Measurements from ENCODE around the gene TEC.
"Not testable (repeated sequence)": the region's sequence is repeated elsewhere in the genome, so short reads cannot be mapped to it uniquely, and the experiment has no call there.

TEC gene

GRCh38 chr4:48187813-48188212 is 81.8 kb downstream of the TEC start:
- TF ChIP-seq ZFX (IDR thresholded peaks at IDR 0.05) (no peak), CTCF (conservative IDR thresholded peaks at IDR 0.05) (no peak)

GRCh38 chr4:48187066-48187465 is 82.6 kb downstream of the TEC start:
- H3K27ac ChIP-seq = not testable (repeated sequence)

More at GRCh38 chr4:48187813-48188212, 81.8 kb downstream of the TEC start:
- H3K27ac ChIP-seq = no peak overlapping the region

GRCh38 chr4:48186394-48186793 is 83.2 kb downstream of the TEC start:
- H3K27ac ChIP-seq = not testable (repeated sequence)

- no peak for TF ChIP-seq CTCF (conservative IDR thresholded peaks at IDR 0.05)
- TF ChIP-seq ZFX (IDR thresholded peaks at IDR 0.05) = no peak
- no peak overlapping the region for H3K27ac ChIP-seq
These were observed 84.8 kb downstream of the TEC start for GRCh38 chr4:48184882-48185281.

- TF ChIP-seq CTCF (conservative IDR thresholded peaks at IDR 0.05) (no peak), ZFX (IDR thresholded peaks at IDR 0.05) (no peak)
- no peak overlapping the region for H3K27ac ChIP-seq
These were observed 89.4 kb downstream of the TEC start for GRCh38 chr4:48180234-48180633.

GRCh38 chr4:48178931-48179330 is 90.7 kb downstream of the TEC start:
- TF ChIP-seq CTCF (conservative IDR thresholded peaks at IDR 0.05) (no peak), ZFX (IDR thresholded peaks at IDR 0.05) (no peak)
- H3K27ac ChIP-seq = no peak overlapping the region

GRCh38 chr4:48175806-48176205 is 93.8 kb downstream of the TEC start:
- H3K27ac ChIP-seq = no peak overlapping the region
- no peak for TF ChIP-seq CTCF (conservative IDR thresholded peaks at IDR 0.05)
- TF ChIP-seq ZFX (IDR thresholded peaks at IDR 0.05) = no peak

GRCh38 chr4:48175328-48175727 is 94.3 kb downstream of the TEC start:
- no peak overlapping the region for H3K27ac ChIP-seq
- no peak for TF ChIP-seq CTCF (conservative IDR thresholded peaks at IDR 0.05)
- no peak for TF ChIP-seq ZFX (IDR thresholded peaks at IDR 0.05)

Measured in C4-2B (cell line).